Tibial nerve (tissue), 4 donors: ENCODE measurements around the gene STARD13.

Source experiments
- CTCF ChIP-seq, 5 experiments: fragments of 200-600 bp in 3 of 5; fragments of 450-650 bp in 2 of 5; sonication (generic) in 3 of 5; IDR thresholded peaks; one replicate each; pipeline ENCODE4 v1.5.1; 2016 to 2019; ENCODE audit warnings: antibody characterized with exemption in 5 of 5, mild to moderate bottlenecking in 3 of 5, moderate library complexity in 2 of 5
- EP300 ChIP-seq, 2 donors: sonication (generic); formaldehyde crosslinking; IDR thresholded peaks; one replicate each; pipeline ENCODE4 v1.6.1; 2017; ENCODE audit warnings: antibody characterized with exemption in 2 of 2, mild to moderate bottlenecking in 1 of 2

- TF ChIP-seq CTCF (IDR thresholded peaks at IDR 0.05): no peak
- no peak for TF ChIP-seq EP300 (IDR thresholded peaks at IDR 0.05)
These were observed 99.7 kb downstream of the STARD13 start for GRCh38 chr13:33185853-33186252.
